Tibial artery (tissue), 4 donors: ENCODE results near the gene CFAP107.

Source experiments
- DNase-seq, 2 donors: peaks; one replicate each; pipeline ENCODE4 v3.0.0-alpha.2; 2019
- H3K27ac ChIP-seq, 2 donors: fragments of 200-600 bp; sonication (generic) in 1 of 2; 1 replicate in 1 of 2; 2 replicates in 1 of 2; pipeline ENCODE4 v1.5.1; 2018 to 2019; ENCODE audit warnings: mild to moderate bottlenecking in 1 of 2
- H3K27me3 ChIP-seq, 2 donors: fragments of 200-600 bp; sonication (generic) in 1 of 2; one replicate each; pipeline versions ENCODE4 v1.5.1 to v1.6.0; 2016 to 2019
- H3K36me3 ChIP-seq, 3 donors: fragments of 200-600 bp; sonication (generic) in 2 of 3; one replicate each; pipeline ENCODE4 v1.5.1; 2016 to 2019; ENCODE audit warnings: mild to moderate bottlenecking in 2 of 3
- H3K4me1 ChIP-seq, 4 donors: fragments of 200-600 bp; sonication (generic) in 2 of 4; 1 replicate in 3 of 4; 2 replicates in 1 of 4; pipeline ENCODE4 v1.5.1; 2016 to 2019
- H3K4me3 ChIP-seq, 2 donors: fragments of 200-600 bp; sonication (generic) in 1 of 2; 1 replicate in 1 of 2; 2 replicates in 1 of 2; pipeline ENCODE4 v1.5.1; 2018 to 2019; ENCODE audit warnings: mild to moderate bottlenecking in 2 of 2
- H3K9me3 ChIP-seq, 3 donors: fragments of 200-600 bp; sonication (generic) in 1 of 3; one replicate each; pipeline ENCODE4 v1.5.1; 2016 to 2019
- intact Hi-C: fragments of 100-400 bp; cut with DNase I; formaldehyde crosslinking; loops from one replicate; pipeline ENCODE4 v1.15.0; 2023; ENCODE audit warnings: low total_unique reads
- TF ChIP-seq, protein P1 (sequence below), 2 experiments: fragments of 200-600 bp in 1 of 2; fragments of 450-650 bp in 1 of 2; IDR thresholded peaks; one replicate each; pipeline ENCODE4 v1.5.1; 2017 to 2019; ENCODE audit warnings: antibody characterized with exemption in 2 of 2, mild to moderate bottlenecking in 1 of 2, moderate library complexity in 1 of 2

Gene CFAP107

GRCh38 chr1:12769031-12769430, 23.0 kb downstream of the CFAP107 start:
- Histone ChIP-seq H3K36me3 (no peaks in the 10 kb centered on the region), H3K4me1 (no peaks in the 10 kb centered on the region), H3K27ac (no peak overlapping the region), H3K4me3 (no peak overlapping the region), H3K27me3 (peaks cover 0 to 31% of the 10 kb centered on the region in 2 donors), H3K9me3 (peaks cover 0 to 2% (median 0%) of the 10 kb centered on the region in 3 donors)
- DNase-seq: no peak
- TF ChIP-seq, protein P1, sequence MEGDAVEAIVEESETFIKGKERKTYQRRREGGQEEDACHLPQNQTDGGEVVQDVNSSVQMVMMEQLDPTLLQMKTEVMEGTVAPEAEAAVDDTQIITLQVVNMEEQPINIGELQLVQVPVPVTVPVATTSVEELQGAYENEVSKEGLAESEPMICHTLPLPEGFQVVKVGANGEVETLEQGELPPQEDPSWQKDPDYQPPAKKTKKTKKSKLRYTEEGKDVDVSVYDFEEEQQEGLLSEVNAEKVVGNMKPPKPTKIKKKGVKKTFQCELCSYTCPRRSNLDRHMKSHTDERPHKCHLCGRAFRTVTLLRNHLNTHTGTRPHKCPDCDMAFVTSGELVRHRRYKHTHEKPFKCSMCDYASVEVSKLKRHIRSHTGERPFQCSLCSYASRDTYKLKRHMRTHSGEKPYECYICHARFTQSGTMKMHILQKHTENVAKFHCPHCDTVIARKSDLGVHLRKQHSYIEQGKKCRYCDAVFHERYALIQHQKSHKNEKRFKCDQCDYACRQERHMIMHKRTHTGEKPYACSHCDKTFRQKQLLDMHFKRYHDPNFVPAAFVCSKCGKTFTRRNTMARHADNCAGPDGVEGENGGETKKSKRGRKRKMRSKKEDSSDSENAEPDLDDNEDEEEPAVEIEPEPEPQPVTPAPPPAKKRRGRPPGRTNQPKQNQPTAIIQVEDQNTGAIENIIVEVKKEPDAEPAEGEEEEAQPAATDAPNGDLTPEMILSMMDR (IDR thresholded peaks at IDR 0.05): no peak
- intact Hi-C loops: no loop called here

GRCh38 chr1:12769976-12770505, 24.0 kb downstream of the CFAP107 start:
- Histone ChIP-seq H3K36me3 (no peaks in the 10 kb centered on the region), H3K4me1 (no peaks in the 10 kb centered on the region), H3K9me3 (peaks cover 0 to 2% (median 0%) of the 10 kb centered on the region in 3 donors), H3K4me3 (no peak overlapping the region), H3K27ac (no peak overlapping the region), H3K27me3 (peaks cover 0 to 30% of the 10 kb centered on the region in 2 donors)
- TF ChIP-seq, protein P1 (IDR thresholded peaks at IDR 0.05): no peak
- DNase-seq: no peak
- intact Hi-C loops: no loop called here

DNA sequence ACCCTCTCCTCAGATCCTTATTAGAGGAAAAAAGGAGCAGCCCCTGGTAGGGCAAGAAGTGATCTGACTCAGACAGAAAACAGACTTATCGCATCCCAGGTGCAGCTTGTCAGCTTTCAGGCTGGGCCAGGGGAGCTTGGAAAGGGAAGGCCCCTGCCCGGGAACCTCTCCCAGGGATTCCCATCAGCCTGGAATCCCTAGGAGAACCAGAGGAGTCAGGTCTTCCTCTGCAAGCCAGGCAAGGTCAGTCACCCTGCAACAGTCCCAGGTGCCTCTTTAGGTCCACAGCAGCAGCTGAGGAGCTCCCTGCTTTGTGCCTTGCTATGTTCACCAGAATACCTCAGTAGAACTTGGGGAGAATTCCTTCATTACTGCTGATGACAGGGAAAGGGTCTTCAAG, 24.6 kb downstream of the CFAP107 start:
- Histone ChIP-seq H3K4me3 (no peak overlapping the region), H3K4me1 (no peaks in the 10 kb centered on the region), H3K36me3 (no peaks in the 10 kb centered on the region), H3K9me3 (peaks cover 0 to 2% (median 0%) of the 10 kb centered on the region in 3 donors), H3K27me3 (peaks cover 0 to 30% of the 10 kb centered on the region in 2 donors), H3K27ac (no peak overlapping the region)
- TF ChIP-seq, protein P1 (IDR thresholded peaks at IDR 0.05): no peak
- DNase-seq: no peak
- intact Hi-C loops: no loop called here

- no peak overlapping the region for H3K4me3 ChIP-seq
- H3K4me1 ChIP-seq: no peaks in the 10 kb centered on the region
- intact Hi-C loops: no loop called here
These were observed 25.2 kb downstream of the CFAP107 start for GRCh38 chr1:12771186-12771585.

GRCh38 chr1:12772520-12772919, 26.5 kb downstream of the CFAP107 start:
- H3K9me3 ChIP-seq: no peaks in the 10 kb centered on the region
- no peak for DNase-seq
- H3K27me3 ChIP-seq: peaks cover 0 to 30% of the 10 kb centered on the region in 2 donors
- intact Hi-C loops: no loop called here
- no peak overlapping the region for H3K4me3 ChIP-seq
- no peaks in the 10 kb centered on the region for H3K36me3 ChIP-seq
- no peak overlapping the region for H3K27ac ChIP-seq
- TF ChIP-seq, protein P1 (IDR thresholded peaks at IDR 0.05): no peak
- no peaks in the 10 kb centered on the region for H3K4me1 ChIP-seq

More at GRCh38 chr1:12771186-12771585, 25.2 kb downstream of the CFAP107 start:
- no peak overlapping the region for H3K27ac ChIP-seq
- TF ChIP-seq, protein P1 (IDR thresholded peaks at IDR 0.05): no peak
- H3K27me3 ChIP-seq: peaks cover 0 to 30% of the 10 kb centered on the region in 2 donors
- H3K36me3 ChIP-seq: no peaks in the 10 kb centered on the region
- peaks cover 0 to 2% (median 0%) of the 10 kb centered on the region in 3 donors for H3K9me3 ChIP-seq
- DNase-seq: no peak

GRCh38 chr1:12773438-12773837, 27.4 kb downstream of the CFAP107 start, which contains the start of gene PRAMEF12:
PRAMEF12 (plus strand) TSS chr1:12773738; CDS start chr1:12774868, 1,130 bp downstream.
- no peak for DNase-seq
- Histone ChIP-seq H3K36me3 (no peaks in the 10 kb centered on the region), H3K27ac (no peak within 1 kb of the TSS), H3K27me3 (peaks cover 0 to 27% of the 10 kb centered on the region in 2 donors), H3K4me3 (no peak within 1 kb of the TSS), H3K4me1 (no peaks in the 10 kb centered on the region), H3K9me3 (no peaks in the 10 kb centered on the region)
- TF ChIP-seq, protein P1 (IDR thresholded peaks at IDR 0.05): no peak
- intact Hi-C loops: no loop called here
